ENCODE measurements around the gene EHD4. TPM values are rescaled to one million over a fixed set of nuclear protein-coding genes. Genes with fewer than 3 reads are reported as not detected.

EHD4 gene
- total and polyA plus RNA-seq, 12 donors, result 23.4 to 62.7 (median 43.2) TPM

- H3K4me1 ChIP-seq, result no peaks in the 10 kb centered on the region
- peaks cover 0 to 2% (median 0%) of the 10 kb centered on the region in 7 donors for H3K27me3 ChIP-seq
- H3K9me3 ChIP-seq, result no peaks in the 10 kb centered on the region
- WGBS, 2 donors, result 85 to 89% methylated on average over 15 of the region's 15 CpGs
- DNase-seq (no peak), ATAC-seq (no peak)
- TF ChIP-seq CTCF (IDR thresholded peaks at IDR 0.05), result no peak
- H3K36me3 ChIP-seq, result no peaks in the 10 kb centered on the region
- no peak overlapping the region for H3K4me3 ChIP-seq
- intact Hi-C loops (cut with DNase I), result loop anchor here in 2 of 10 donors (5.0 to 10.0 kb wide), 2 partner anchors 58 to 135 kb away; no protein-coding TSS in a partner anchor
- H3K27ac ChIP-seq, result no peak overlapping the region
Observed at GRCh38 chr15:41999290-42000285, 27.2 kb upstream of the EHD4 start.

GRCh38 chr15:41997845-41998244, 25.5 kb upstream of the EHD4 start:
- no peak for ATAC-seq
- no peak overlapping the region for H3K4me3 ChIP-seq
- H3K9me3 ChIP-seq, result no peaks in the 10 kb centered on the region
- intact Hi-C loops (cut with DNase I), result loop anchor here in 2 of 10 donors (10.0 kb wide), 1 partner anchor 137 kb away; no protein-coding TSS in a partner anchor
- no peak for DNase-seq
- H3K36me3 ChIP-seq, result no peaks in the 10 kb centered on the region
- H3K4me1 ChIP-seq, result peaks cover 0 to 9% (median 0%) of the 10 kb centered on the region in 9 donors
- H3K27me3 ChIP-seq, result peaks cover 0 to 2% (median 0%) of the 10 kb centered on the region in 7 donors
- WGBS, 2 donors, result 53 to 79% methylated on average over 3 of the region's 3 CpGs
- no peak overlapping the region for H3K27ac ChIP-seq
- no peak for TF ChIP-seq CTCF (IDR thresholded peaks at IDR 0.05)

GRCh38 chr15:41996921-41997592, 24.7 kb upstream of the EHD4 start:
- intact Hi-C loops (cut with DNase I), result loop anchor here in 2 of 10 donors (10.0 kb wide), 1 partner anchor 138 kb away; no protein-coding TSS in a partner anchor
- ATAC-seq (no peak), DNase-seq (no peak)
- 81% methylated on average over 13 of the region's 13 CpGs for WGBS, 2 donors
- no peak overlapping the region for H3K27ac ChIP-seq
- peaks cover 0 to 2% (median 0%) of the 10 kb centered on the region in 7 donors for H3K27me3 ChIP-seq
- no peaks in the 10 kb centered on the region for H3K36me3 ChIP-seq
- H3K4me1 ChIP-seq, result peaks cover 0 to 9% (median 0%) of the 10 kb centered on the region in 9 donors
- TF ChIP-seq CTCF (IDR thresholded peaks at IDR 0.05), result no peak
- H3K4me3 ChIP-seq, result no peak overlapping the region
- no peaks in the 10 kb centered on the region for H3K9me3 ChIP-seq

GRCh38 chr15:41996376-41996775, 24.0 kb upstream of the EHD4 start:
- TF ChIP-seq CTCF (IDR thresholded peaks at IDR 0.05), result no peak
- Histone ChIP-seq H3K4me1 (peaks cover 0 to 9% (median 0%) of the 10 kb centered on the region in 9 donors), H3K4me3 (no peak overlapping the region), H3K9me3 (no peaks in the 10 kb centered on the region), H3K27me3 (peaks cover 0 to 2% (median 0%) of the 10 kb centered on the region in 7 donors), H3K36me3 (no peaks in the 10 kb centered on the region), H3K27ac (no peak overlapping the region)
- intact Hi-C loops (cut with DNase I), result loop anchor here in 2 of 10 donors (10.0 kb wide), 1 partner anchor 138 kb away; no protein-coding TSS in a partner anchor
- ATAC-seq (no peak), DNase-seq (no peak)
- WGBS, 2 donors, result 92 to 94% methylated on average over 10 of the region's 10 CpGs
